ENCODE data around the gene LHFPL6. TPM values are rescaled to one million over a fixed set of nuclear protein-coding genes. Genes with fewer than 3 reads are reported as not detected.

Gene LHFPL6
- total RNA-seq, 1 donor from 2014 or later: 3.0 TPM

GRCh38 chr13:39631307-39631706, 28.3 kb upstream of the LHFPL6 start:
- H2AFZ ChIP-seq (replicated peaks): no peak overlapping the region
- H3K4me3 Mint-ChIP-seq: no peak overlapping the region

GRCh38 chr13:39623466-39623865, 20.5 kb upstream of the LHFPL6 start:
- Histone ChIP-seq H3K27me3 (no peaks in the 10 kb centered on the region), H3K9me3 (ENCODE audit: low read depth) (no peaks in the 10 kb centered on the region), H3K4me3 (no peak overlapping the region), H4K20me1 (ENCODE audit: low read depth) (no peaks in the 10 kb centered on the region), H3K4me2 (no peak overlapping the region), H2AFZ (replicated peaks) (no peak overlapping the region), H3K9ac (no peak overlapping the region), H3F3A (ENCODE audit: low read depth) (no peaks in the 10 kb centered on the region), H3K4me1 (no peaks in the 10 kb centered on the region), H3K36me3 (no peaks in the 10 kb centered on the region), H3K27ac (no peak overlapping the region), H3K79me2 (ENCODE audit: low read depth) (no peaks in the 10 kb centered on the region)
- H3K4me3 Mint-ChIP-seq: no peak overlapping the region
- no peaks in the 10 kb centered on the region for H3K9me3 Mint-ChIP-seq
- no peaks in the 10 kb centered on the region for H3K4me1 Mint-ChIP-seq
- no peak for DNase-seq (ENCODE audit: low spot score)
- TF ChIP-seq EZH2phosphoT487 (IDR thresholded peaks at IDR 0.05) (no peak), CTCF (IDR thresholded peaks at IDR 0.05) (no peak)
- peaks cover 5% of the 10 kb centered on the region for H3K27me3 Mint-ChIP-seq (ENCODE audit: insufficient read depth, low read depth)
- no peaks in the 10 kb centered on the region for H3K36me3 Mint-ChIP-seq
- H3K27ac Mint-ChIP-seq: no peak overlapping the region

More at GRCh38 chr13:39631307-39631706, 28.3 kb upstream of the LHFPL6 start:
- Histone ChIP-seq H3K27ac (no peak overlapping the region), H3K4me3 (no peak overlapping the region), H3K9me3 (ENCODE audit: low read depth) (no peaks in the 10 kb centered on the region), H3K36me3 (no peaks in the 10 kb centered on the region), H3K4me1 (peaks cover 9% of the 10 kb centered on the region), H3K27me3 (no peaks in the 10 kb centered on the region), H3K79me2 (ENCODE audit: low read depth) (no peaks in the 10 kb centered on the region), H3K9ac (no peak overlapping the region), H4K20me1 (ENCODE audit: low read depth) (no peaks in the 10 kb centered on the region), H3K4me2 (no peak overlapping the region), H3F3A (ENCODE audit: low read depth) (peaks cover 5% of the 10 kb centered on the region)
- Mint-ChIP-seq H3K27me3 (ENCODE audit: insufficient read depth, low read depth) (no peaks in the 10 kb centered on the region), H3K36me3 (no peaks in the 10 kb centered on the region), H3K4me1 (peaks cover 5% of the 10 kb centered on the region), H3K27ac (no peak overlapping the region), H3K9me3 (peaks cover 11% of the 10 kb centered on the region)
- TF ChIP-seq EZH2phosphoT487 (IDR thresholded peaks at IDR 0.05) (no peak), CTCF (IDR thresholded peaks at IDR 0.05) (no peak), EZH2 (IDR thresholded peaks at IDR 0.05) (no peak)
- DNase-seq (ENCODE audit: low spot score): no peak

- Histone ChIP-seq H2AFZ (replicated peaks) (no peak overlapping the region), H3K4me2 (no peak overlapping the region), H3K4me1 (no peaks in the 10 kb centered on the region), H3F3A (ENCODE audit: low read depth) (no peaks in the 10 kb centered on the region), H3K36me3 (no peaks in the 10 kb centered on the region), H3K4me3 (no peak overlapping the region), H4K20me1 (ENCODE audit: low read depth) (no peaks in the 10 kb centered on the region), H3K9ac (no peak overlapping the region), H3K27me3 (no peaks in the 10 kb centered on the region), H3K27ac (no peak overlapping the region), H3K79me2 (ENCODE audit: low read depth) (no peaks in the 10 kb centered on the region), H3K9me3 (ENCODE audit: low read depth) (no peaks in the 10 kb centered on the region)
- H3K27me3 Mint-ChIP-seq (ENCODE audit: insufficient read depth, low read depth): peaks cover 5% of the 10 kb centered on the region
- no peak overlapping the region for H3K27ac Mint-ChIP-seq
- no peaks in the 10 kb centered on the region for H3K4me1 Mint-ChIP-seq
- no peak overlapping the region for H3K4me3 Mint-ChIP-seq
- no peaks in the 10 kb centered on the region for H3K9me3 Mint-ChIP-seq
- DNase-seq (ENCODE audit: low spot score): no peak
- no peak for TF ChIP-seq CTCF (IDR thresholded peaks at IDR 0.05)
- no peak for TF ChIP-seq EZH2 (IDR thresholded peaks at IDR 0.05)
- TF ChIP-seq EZH2phosphoT487 (IDR thresholded peaks at IDR 0.05): no peak
- H3K36me3 Mint-ChIP-seq: no peaks in the 10 kb centered on the region
Measured at GRCh38 chr13:39618561-39618960, 15.6 kb upstream of the LHFPL6 start.
